ENCODE measurements around the gene MTCH1.
A peak's percentile ranks its signal among the peaks of the same experiment; 100 is the strongest.
"Not testable (repeated sequence)": the region's sequence is repeated elsewhere in the genome, so short reads cannot be mapped to it uniquely, and the experiment has no call there.

Gene MTCH1

GRCh38 chr6:36997811-36998722 is 12.1 kb upstream of the MTCH1 start:
- DNase-seq (ENCODE audit: low read depth in 4 of 4, low spot score in 1 of 4) = no peak

DNA sequence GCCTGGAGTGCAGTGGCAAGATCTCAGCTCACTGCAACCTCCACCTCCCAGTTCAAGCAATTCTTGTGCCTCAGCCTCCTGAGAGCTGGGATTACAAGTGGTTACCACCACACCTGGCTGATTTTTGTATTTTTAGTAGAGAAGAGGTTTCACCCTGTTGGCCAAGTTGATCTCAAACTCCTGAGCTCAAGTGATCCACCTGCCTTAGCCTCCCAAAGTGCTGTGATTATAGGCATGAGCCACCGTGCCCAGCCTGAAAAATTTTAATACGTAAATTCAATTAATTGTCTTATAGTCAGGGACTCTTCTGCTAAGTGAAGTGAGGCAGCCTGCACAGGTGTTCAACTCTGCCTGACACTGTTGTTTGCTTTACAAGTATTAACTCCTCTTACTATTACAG is 4.4 kb upstream of the MTCH1 start:
- not testable (repeated sequence) for DNase-seq (ENCODE audit: low read depth in 4 of 4, low spot score in 1 of 4)

- DNase-seq (ENCODE audit: low read depth in 4 of 4, low spot score in 1 of 4) = no peak
These were observed 3.3 kb upstream of the MTCH1 start for GRCh38 chr6:36989264-36989663.

DNA sequence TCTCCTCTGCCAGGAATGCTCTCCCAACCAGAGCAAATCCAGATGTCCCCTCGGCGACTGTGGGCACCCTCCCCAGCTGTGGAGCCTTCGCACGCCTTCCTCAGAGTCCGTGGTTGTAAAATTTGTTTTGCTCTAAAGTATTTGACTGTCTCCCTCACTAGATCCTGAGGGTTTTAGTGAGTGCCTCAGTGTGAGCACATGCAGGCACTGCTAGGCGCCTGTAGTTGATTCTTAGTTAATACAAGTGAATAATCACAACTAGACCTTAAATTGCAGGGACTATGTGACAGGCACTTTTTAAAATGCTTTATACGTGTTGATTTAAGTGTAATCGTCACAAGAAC is 680 bp upstream of the MTCH1 start:
- DNase-seq (ENCODE audit: low read depth in 4 of 4, low spot score in 1 of 4) = no peak

GRCh38 chr6:36985417-36985807 is 584 bp downstream of the MTCH1 start:
- no peak for DNase-seq (ENCODE audit: low read depth in 4 of 4, low spot score in 1 of 4)

- DNase-seq (ENCODE audit: low read depth in 4 of 4, low spot score in 1 of 4) = peak in 3 of 4 experiments; percentile 28 to 65 (median 31)
These were observed 1.2 kb downstream of the MTCH1 start for GRCh38 chr6:36984581-36985416.

- DNase-seq (ENCODE audit: low read depth in 4 of 4, low spot score in 1 of 4) = no peak
These were observed 2.5 kb downstream of the MTCH1 start for GRCh38 chr6:36983538-36983937.

DNA sequence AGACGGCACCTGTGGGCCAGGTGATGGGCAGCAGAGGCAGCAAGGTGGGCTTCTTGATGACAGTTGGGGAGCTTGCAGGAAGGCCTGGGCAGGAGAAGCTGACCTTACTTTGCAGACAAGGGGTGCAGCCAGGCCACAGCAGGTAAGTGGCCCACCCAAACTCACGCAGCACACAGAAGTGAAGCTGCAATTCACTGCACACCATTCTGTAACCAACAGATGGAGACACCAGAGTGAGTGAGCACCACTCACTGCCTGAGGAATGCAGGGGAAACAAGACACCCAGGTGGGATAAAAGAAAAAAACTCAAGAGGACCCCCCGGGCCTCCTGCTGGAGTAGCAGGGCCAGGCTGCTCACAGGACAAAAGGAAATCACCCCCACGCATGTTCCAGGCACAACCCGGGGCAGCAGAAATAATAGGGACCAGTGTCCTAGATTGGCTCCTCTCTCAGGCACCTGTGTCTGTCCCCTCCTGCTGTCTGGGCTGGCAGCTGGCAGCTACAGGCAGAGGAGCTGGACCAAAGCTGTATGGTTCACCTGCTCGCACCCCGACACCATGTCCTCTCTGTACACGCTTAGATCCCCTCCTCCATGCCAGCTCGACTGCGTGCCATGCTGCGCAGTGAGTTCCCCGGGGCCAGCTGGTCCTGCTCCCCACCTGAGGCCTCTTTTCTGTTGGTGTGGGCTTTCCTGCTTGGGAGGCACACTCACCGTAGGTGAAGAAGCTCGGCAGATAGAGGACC is 4.9 kb downstream of the MTCH1 start:
- no peak for DNase-seq (ENCODE audit: low read depth in 4 of 4, low spot score in 1 of 4)

GRCh38 chr6:36980129-36980528 is 5.9 kb downstream of the MTCH1 start:
- DNase-seq (ENCODE audit: low read depth in 4 of 4, low spot score in 1 of 4) = no peak

DNA sequence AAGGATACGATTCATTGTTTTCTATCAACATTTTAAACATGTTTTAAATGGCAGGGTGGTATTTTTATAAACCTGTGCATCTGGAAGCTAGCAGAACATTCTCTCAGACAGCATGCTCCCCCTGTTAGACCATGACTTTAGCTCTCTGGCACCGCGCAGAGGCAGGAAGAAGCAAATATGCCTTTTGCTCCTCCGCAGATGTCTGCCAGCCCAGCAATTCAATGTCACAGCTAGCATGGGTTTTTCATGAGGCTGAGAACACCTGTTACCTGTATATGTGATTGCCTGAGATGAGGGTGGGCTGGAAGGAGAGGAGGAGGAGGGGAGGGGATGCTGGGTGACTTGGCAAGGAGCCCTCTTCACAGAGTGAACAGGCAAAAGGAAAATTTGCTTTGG is 6.7 kb downstream of the MTCH1 start:
- DNase-seq (ENCODE audit: low read depth in 4 of 4, low spot score in 1 of 4) = no peak

GRCh38 chr6:36978421-36979346 is 7.3 kb downstream of the MTCH1 start:
- no peak for DNase-seq (ENCODE audit: low read depth in 4 of 4, low spot score in 1 of 4)

DNA sequence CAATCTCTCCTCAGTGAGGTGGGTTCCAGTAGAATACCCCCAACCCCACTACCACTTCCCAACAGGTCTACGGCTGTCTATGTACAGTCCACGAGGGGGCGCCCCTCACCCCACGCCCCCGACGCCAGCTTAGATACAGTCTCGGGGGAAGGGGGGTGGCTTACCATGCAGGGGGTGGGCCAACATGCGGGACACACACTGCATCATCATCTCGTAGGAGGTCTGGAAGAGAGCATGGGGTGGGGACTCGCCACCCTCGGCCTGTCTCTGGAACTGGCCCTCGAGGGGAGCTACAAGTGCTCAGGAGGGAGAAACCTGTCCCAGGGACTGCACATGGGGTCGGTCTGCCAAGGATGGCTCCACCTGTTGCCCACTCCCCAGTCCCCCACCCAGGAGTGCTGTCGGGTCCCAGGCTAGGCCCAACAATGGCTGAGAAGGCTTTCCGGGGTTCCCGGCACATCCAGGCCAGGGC is 8.5 kb downstream of the MTCH1 start:
- DNase-seq (ENCODE audit: low read depth in 4 of 4, low spot score in 1 of 4) = no peak

DNA sequence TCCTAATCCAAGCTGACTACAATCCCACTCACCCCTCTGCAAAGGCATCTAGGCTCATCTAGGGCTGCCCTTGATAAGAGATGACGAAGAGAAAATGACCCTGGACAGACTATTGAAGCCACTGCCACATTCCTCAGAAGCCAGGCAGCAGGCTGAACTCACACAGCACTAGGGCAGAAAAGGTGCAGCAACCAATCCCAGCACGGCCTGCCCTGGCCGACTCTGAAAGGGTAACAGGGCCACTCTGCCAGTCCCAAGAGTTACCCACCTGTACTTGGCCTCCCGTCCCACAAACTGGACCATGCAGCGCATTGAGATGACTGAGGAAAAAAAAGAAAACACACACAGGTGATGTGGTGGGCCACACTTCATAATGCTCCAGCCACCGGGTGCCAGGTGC is 9.1 kb downstream of the MTCH1 start:
- DNase-seq (ENCODE audit: low read depth in 4 of 4, low spot score in 1 of 4) = no peak

- no peak for DNase-seq (ENCODE audit: low read depth in 4 of 4, low spot score in 1 of 4)
These were observed 9.5 kb downstream of the MTCH1 start for GRCh38 chr6:36976509-36976908.

DNA sequence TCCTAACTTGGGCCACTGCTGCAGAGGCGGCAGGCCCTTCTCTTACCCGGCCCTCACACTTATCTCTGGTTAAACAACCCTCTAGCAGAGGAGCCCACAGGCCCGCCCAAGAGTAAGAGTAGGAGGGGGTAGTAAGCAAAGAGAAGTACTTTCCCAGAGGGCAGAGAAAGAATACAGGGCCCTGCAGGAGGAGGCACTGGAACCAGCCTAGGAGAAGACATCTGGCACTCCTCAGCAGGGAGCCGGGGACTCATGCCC is 10.1 kb downstream of the MTCH1 start:
- no peak for DNase-seq (ENCODE audit: low read depth in 4 of 4, low spot score in 1 of 4)

DNA sequence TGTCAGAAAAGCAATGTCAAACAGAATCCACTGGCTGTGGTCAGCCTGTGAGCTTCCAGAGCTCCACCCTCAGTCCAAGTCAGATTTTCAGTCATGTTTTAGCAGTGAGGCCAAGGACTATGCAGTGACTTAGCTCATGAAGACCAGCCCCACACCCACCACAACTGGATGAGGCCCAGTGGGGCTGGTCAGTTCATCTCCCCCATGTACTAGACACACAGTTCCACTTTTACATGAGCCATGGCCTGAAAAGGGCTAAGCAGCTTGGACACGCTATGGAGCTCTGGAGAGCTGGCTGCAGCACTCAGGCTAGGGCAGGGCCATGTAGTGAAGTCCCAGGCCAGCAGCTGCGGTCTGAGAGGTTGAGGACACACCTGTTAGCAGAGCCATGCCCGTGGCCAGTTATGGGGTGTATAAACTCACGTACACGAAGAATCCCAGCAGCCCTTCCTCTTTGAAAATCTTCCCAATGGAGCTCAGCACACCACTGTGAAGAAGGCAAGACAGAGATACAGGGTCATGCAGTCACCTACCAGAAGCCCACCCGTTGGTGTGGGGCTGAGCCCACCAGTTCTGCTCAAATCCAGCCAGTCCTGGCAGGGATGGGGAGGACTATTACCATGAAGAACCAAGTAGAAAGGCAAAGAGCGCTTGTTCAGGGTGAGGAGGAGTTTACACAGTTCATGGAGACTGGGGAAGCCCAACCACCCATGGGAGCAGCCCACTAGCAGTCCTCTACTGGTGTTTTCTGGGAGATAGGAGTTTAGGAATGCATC is 10.6 kb downstream of the MTCH1 start:
- DNase-seq (ENCODE audit: low read depth in 4 of 4, low spot score in 1 of 4) = no peak

- DNase-seq (ENCODE audit: low read depth in 4 of 4, low spot score in 1 of 4) = no peak
These were observed 12.3 kb downstream of the MTCH1 start for GRCh38 chr6:36973647-36974046.

DNA sequence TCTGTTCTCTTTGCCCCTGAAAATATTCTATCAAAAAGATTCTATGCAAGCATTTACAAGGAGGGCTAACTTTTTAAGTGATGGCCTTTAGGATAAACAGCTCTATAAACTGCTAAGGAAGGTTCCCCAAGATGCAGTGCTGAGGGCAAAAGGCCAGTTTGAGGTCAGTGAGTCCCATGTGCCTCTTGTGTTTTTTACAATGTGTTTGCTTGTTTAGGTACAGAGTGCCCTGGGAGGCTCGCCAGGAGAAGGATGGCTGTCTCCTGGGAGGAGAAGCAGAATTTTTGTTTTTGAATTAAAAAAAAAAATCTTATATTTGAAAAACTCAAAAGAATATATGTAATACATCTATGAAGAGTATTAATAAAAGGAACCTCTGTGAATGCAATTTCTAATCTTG is 12.8 kb downstream of the MTCH1 start:
- DNase-seq (ENCODE audit: low read depth in 4 of 4, low spot score in 1 of 4) = no peak

- DNase-seq (ENCODE audit: low read depth in 4 of 4, low spot score in 1 of 4) = no peak
These were observed 13.9 kb downstream of the MTCH1 start for GRCh38 chr6:36971921-36972673.
